Measurements from ENCODE around the gene CA10.

Gene CA10

DNA sequence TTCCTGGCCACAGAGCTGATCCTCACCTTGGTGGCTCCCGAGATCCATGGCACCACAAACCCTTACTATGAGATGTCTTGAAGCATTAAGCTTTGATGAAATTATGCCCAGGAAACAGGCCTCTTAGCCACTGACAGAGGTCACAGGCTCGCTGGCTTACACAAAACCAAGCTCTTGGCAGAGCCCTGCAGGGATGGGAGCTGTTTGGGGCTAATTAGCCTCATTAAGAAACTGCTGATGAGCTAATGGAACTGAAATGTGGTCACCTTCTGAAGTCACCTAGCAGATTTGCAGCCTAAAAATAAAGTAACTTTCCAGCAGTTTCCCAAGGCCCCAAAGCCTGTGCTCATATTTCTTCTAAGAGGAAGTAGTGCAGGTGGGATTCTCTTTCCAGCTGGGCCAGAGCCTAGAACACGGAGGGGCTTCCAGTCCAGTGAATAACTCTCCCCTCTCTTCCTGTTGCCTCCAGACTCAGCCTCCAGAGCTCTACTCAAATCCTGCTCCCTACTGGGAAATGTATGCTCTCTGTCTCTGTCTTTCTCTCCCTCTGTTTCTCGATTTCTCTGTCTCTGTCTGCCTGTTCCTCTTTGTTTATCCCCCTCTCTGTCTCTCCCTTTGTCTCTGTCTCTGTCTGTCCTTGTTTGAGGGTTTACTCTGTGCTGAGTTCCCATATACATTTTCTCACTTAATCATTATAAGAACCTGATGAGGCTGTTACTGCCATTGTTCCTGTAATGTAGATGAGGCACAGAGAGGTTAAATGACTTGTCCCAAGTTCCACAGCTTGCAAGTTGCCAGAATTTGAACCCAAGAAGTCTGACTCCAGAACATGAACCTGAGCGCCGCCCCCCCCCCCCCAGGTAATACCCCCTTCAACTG, 338.9 kb downstream of the CA10 start:
- DNase-seq (ENCODE audit: low read depth in 2 of 2): no peak

GRCh38 chr17:51818777-51819176, 339.7 kb downstream of the CA10 start:
- DNase-seq (ENCODE audit: low read depth in 2 of 2): no peak

DNA sequence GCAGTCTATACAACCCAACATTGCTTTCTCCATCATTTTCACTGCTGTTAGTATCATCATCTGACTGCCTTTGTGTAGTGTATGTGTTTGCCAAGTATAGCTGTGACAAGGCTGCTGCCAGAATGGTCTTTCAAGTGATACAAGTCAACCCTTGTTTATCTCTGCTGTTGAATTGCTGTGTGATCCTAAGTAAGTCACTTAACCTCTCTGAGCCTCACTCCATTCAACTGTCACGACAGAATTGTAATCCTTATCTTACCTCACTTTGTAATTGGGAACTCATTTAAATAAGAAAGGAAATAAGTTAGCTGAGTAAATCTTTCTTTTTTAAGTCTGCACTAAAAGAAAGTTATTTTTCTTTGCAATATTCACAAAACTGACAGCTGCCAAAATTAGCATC, 340.6 kb downstream of the CA10 start:
- no peak for DNase-seq (ENCODE audit: low read depth in 2 of 2)

DNA sequence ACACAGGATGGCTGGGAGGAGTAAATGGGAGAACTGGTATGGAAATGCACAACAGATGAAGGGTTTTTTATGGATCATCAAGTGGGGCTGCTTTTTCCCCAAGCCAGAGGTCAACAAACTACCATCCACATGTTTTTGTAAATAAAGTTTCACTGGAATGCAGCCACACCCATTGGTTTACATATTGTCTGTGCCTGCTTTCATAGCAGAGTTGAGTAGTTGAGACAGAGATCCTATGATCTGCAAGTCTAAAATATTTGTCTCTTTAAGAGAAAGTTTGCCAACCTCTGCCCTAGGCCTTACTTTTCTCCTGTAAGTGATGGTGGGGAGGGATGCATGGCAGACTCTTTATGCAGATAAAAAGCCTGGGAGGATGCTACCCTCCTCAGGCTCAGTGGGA, 341.4 kb downstream of the CA10 start:
- no peak for DNase-seq (ENCODE audit: low read depth in 2 of 2)

DNA sequence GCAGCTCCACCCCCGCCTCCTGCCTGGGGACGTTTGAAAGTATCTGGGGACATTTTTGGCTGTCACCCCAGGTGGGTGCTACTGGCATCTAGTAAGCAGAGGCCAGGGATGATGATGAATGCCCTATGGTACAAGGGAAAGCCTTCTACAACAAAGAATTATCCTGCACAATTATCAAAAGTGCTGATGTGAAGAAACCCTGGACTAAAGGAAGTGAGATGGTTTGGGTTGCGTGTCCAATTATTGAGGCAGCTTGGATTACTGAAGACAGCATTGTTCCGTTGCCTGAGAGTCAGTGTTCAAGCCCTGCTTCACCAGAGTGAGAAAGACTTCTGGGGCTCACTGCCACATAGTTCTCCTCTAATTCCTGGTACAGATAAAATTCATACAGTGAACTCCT, 343.4 kb downstream of the CA10 start:
- DNase-seq (ENCODE audit: low read depth in 2 of 2): no peak

GRCh38 chr17:51814521-51814920, 344.0 kb downstream of the CA10 start:
- no peak for DNase-seq (ENCODE audit: low read depth in 2 of 2)

DNA sequence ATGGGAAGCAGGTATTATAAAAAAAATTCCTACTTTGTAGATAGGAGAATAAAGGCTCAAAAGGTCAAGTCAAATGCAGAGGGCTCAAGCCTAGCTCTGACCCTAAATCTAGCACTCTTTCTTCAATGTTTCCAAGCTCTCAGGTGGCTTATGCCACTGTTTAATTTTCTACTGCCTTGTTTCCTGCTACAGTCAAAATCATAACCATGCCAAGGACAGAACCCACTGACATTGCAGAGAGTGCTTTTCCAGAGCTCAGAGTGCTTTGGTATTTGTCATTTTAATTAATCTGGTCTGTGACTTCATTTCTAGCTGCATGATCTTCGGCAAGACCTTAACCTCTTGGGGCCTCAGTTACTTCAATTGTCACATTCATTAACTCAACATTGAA, 344.7 kb downstream of the CA10 start:
- no peak for DNase-seq (ENCODE audit: low read depth in 2 of 2)

DNA sequence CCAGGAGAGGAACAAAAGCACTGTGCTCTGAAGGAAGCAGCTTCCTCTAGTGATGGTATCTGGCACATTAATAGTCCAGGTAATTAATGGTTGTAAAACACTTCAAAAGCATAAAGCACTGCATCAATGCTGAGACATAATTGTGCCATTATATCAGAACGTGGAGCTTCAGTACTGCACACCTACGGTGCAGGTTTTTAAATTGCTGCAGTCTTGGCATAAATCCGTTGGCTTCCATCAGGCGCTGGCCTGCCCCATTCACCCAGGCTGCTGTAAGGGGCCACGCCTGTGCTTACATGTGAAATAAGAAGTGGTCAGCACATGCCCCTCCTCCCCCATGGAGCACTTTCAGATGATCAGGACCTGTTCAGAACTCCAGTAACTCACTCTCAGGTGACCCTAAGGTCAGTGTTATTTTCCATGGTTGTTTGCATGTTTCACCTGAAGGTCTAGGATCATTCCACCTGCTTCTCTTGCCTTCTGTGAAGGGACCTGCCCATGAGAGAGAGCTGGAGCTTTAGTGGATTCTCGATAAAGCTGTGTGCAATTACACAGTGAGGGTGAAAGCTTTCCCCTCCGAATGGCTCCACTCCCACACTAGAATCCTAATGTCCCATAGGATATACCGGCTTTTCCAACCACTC, 345.3 kb downstream of the CA10 start:
- DNase-seq (ENCODE audit: low read depth in 2 of 2): no peak

DNA sequence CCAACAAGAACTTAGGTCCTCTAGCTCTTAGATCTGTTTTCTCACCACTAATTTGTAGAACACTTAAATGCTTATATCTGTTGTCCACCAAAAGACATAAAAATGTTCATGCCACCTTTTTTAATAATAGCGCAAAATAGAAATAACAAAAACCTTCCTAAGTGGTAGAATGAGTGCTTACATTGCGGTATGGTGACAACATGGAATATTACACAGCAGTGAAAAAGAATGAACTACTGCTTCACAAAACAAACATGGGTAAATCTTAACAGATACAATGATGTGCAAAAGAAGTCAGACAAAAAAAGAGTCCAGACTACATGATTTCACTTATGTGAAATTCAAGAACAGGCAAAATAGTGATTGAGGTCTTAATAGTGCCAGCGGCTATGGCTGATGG, 351.1 kb downstream of the CA10 start:
- DNase-seq (ENCODE audit: low read depth in 2 of 2): no peak

DNA sequence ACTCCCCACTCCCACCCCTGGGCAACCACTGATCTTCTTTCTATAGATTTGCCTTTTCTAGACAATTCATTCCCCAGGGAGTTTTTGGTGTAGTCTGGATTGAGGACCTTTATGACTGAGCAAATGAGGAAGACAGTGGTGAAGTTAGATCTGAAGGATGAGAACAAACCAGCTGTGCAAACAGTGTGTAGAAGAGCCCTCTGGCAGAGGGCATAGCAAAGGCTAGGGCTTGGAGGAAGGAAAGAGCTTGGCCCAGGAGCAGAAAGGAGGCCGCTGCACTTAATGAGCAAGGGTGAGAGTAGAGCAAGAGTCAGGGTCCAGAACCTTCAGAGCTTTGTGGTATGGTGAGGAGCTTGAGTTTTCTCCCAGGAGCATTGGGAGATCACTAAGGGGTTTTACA, 352.7 kb downstream of the CA10 start:
- DNase-seq (ENCODE audit: low read depth in 2 of 2): no peak

GRCh38 chr17:51805185-51805584, 353.3 kb downstream of the CA10 start:
- DNase-seq (ENCODE audit: low read depth in 2 of 2): no peak

DNA sequence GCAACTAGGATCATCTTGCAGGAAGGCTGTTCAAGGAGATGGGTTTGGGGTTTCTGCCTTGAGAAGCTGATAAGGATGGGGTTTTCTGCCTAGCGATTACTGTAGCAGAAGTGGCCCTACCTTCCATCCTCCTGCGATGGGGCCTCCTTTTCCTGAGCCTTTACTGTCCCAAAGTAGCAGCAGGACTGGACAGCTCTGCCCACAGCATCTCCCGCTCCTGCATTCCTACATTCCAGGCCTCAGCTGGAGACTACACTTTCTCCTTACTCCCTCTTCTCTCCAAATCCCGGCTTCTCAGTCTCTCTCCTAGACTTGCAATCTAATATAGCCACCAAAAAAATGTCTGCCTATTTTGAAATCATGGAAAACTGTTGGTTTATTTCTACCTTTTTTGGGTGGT, 355.4 kb downstream of the CA10 start:
- DNase-seq (ENCODE audit: low read depth in 2 of 2): no peak

DNA sequence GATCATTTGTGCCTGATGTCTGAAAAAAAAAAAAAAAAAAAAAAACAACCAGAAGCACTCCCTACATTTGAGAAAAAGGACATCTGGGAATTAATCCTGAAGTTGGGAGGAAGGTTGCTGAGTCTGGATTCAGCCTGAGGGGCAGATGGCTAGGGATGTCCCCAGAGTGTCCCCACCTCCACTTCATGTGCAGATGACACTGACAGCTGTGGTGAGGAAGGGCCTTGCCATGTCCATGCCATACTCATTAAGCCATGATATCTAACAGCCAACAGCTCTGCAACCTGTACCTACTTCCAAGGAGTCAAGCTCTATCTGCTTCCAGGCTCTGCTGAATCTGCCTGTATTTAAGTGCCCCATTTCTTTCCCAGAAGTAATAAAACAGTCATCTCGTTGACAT, 356.0 kb downstream of the CA10 start:
- no peak for DNase-seq (ENCODE audit: low read depth in 2 of 2)

DNA sequence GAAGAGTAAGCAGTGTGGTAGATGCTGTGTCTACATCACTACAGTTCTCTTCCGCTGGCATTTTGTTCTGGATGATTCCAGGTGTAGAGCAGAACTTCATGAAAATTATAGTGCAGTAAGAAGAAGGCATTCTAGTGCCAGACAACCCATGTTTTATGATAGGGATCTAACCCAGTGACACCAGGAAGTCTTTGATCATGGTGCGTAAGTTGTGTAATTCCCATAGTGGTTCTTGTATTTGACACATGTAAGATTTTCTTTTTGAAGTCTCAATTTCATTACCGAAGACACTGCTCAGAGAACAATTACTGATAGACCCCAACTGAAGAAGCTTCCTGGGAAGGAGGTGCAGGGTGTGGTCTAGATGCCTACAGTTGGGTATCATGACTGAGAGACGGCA, 356.9 kb downstream of the CA10 start:
- no peak for DNase-seq (ENCODE audit: low read depth in 2 of 2)

DNA sequence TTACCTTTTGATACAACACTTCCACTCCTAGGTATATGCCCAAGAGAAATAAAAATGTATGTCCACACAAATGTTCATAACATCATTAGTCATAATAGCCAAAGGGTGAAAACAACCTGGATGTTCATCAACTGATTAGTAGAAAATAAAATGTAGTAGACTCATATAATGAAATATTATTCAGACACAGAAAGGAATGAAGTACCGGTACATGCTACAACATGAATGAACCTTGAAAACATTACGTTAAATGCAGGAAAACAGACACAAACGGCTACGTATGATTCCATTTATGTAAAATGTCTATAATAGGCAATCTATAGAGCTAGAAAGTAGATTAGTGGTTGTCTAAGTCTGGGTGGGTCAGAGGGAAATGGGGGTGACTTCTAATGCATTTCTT, 358.5 kb downstream of the CA10 start:
- no peak for DNase-seq (ENCODE audit: low read depth in 2 of 2)

GRCh38 chr17:51799240-51799639, 359.3 kb downstream of the CA10 start:
- no peak for DNase-seq (ENCODE audit: low read depth in 2 of 2)

DNA sequence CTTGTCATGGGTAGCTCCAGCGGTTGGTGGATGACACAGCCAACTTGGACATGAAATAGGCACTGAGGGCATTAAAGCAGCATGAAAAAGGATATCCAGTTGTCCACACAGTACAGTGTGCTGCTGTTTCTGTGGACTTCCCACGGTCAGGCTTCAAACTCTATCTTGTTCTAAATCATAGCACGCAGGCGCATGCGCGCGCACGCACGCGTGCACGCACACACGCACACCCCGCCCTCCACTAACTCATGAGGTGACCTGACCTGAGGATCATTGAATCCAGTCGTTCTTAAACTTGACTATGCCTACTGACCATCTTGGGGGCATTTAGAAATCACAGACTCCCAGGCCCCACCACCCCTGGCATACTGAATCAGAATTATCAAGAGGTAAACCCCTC, 361.4 kb downstream of the CA10 start:
- no peak for DNase-seq (ENCODE audit: low read depth in 2 of 2)

DNA sequence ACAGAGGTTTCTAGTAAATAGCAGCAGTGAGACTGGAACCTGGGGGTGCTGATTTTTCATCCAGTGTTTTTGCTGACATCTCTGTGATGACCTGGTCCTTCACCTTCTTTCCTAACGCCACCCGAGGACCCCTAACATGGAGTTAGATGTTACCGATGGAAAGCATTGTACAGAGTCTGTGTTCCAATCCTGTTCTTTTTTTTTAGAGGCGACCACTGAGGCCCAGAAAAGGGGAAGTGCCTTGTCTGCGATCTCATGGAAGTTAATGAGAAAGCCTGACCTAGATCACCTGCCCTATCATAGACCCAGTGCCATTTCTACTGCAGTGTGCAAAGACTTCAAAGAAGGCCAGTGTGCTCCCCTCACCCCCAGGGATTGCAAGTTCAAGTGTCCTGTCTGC, 362.5 kb downstream of the CA10 start:
- no peak for DNase-seq (ENCODE audit: low read depth in 2 of 2)

DNA sequence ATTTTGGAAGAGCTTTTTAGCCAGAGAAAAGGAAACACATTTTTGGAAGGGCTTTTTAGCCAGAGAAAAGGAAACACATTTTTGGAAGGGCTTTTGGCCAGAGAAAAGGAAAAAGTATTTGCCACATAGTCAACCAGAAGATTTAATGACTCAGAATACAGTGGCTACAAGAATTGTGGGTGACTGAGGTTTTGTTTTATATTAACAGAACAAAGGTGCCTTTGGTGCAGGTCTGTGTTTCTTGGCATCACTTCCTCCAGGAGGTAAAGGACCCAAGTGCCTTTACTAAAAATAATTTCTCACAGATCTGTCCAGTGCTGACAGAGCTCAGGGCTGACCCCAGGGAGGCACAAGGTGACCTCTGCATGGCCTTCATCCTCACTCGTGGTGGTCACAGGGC, 363.1 kb downstream of the CA10 start:
- DNase-seq (ENCODE audit: low read depth in 2 of 2): no peak

DNA sequence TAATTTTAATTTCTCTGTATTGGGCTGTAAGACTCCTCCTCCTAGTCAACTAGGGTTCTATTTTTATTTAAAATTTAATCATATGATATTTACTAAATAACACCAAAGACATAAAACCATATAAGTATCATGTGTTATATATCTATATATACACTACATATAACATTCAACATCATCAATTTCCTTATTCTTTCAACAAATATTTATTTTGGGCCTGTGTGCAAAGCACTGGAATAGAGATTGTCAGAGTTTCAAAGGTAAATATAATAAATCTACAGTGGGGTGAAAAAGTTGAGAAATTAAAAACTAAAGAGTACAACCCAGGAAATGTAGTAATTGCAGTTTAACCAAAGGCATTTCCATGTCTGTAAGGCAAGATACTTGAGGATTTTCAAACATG, 364.0 kb downstream of the CA10 start:
- no peak for DNase-seq (ENCODE audit: low read depth in 2 of 2)

GRCh38 chr17:51793686-51794085, 364.8 kb downstream of the CA10 start:
- no peak for DNase-seq (ENCODE audit: low read depth in 2 of 2)

GRCh38 chr17:51778842-51779241, 379.7 kb downstream of the CA10 start:
- no peak for DNase-seq (ENCODE audit: low read depth in 2 of 2)

- DNase-seq (ENCODE audit: low read depth in 2 of 2): no peak
Measured at GRCh38 chr17:51770027-51770759, 388.3 kb downstream of the CA10 start.

Data from stimulated activated CD8-positive, alpha-beta memory T cell treated with anti-CD3 and anti-CD28 coated beads, Interleukin-2, amount 100 ng/mL, for 1 hour (primary cell).